G401 (cell line): ENCODE results near the gene CDADC1. TPM values are rescaled to one million over a fixed set of nuclear protein-coding genes. Genes with fewer than 3 reads are reported as not detected.
"Not testable (repeated sequence)": the region's sequence is repeated elsewhere in the genome, so short reads cannot be mapped to it uniquely, and the experiment has no call there.

Experiments
- DNase-seq: peaks from one replicate; pipeline ENCODE4 v3.0.0-alpha.2; 2015; ENCODE audit warnings: low spot score
- in situ Hi-C: cut with HindIII; loops from 2 replicates; pipeline ENCODE4 v1.10.0; 2016; ENCODE audit warnings: low sequenced_read_pairs, mixed read lengths
- total RNA-seq: library from RNA; depleted of rRNA; stranded (reverse); fragments of >200 nt; shearing (Covaris generic); gene quantifications from 2 replicates; pipeline ENCODE4 v1.2.3, GENCODE V29; 2014

The CDADC1 gene
- total RNA-seq, 1 experiment from 2014 or later: 1.6 TPM

DNA sequence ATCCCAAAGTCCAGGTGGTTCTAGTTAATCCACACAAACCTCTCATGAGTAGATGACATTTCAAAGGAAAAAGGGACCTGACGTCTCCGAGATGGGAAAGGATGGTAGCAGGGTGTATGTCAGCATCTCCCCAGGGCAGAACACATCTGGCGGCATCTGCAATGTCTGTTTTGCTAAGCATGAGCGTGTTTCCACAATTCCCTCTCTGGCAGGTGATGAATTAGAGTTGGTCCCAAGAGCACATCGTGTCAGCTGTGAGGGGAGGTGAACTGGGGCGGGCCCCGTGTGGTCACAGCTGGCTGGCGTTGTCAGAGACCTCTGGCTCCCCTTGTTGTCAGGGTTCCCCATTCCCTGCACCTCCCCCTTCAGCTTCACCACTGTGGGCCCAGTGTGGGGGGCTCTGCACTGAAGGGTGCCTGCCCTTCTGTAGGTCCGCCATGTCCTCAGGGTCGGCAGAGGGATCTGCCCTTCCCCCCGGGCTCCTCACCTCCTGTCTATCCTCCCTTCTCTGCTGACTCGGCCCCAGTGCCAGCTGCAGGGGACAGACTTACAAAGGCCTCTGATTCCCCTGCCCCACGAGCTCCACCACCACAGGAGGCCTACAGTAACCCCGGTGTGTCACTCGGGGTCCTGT lies 58.2 kb downstream of the CDADC1 start:
- no peak for DNase-seq
- in situ Hi-C loops: no loop called here

DNA sequence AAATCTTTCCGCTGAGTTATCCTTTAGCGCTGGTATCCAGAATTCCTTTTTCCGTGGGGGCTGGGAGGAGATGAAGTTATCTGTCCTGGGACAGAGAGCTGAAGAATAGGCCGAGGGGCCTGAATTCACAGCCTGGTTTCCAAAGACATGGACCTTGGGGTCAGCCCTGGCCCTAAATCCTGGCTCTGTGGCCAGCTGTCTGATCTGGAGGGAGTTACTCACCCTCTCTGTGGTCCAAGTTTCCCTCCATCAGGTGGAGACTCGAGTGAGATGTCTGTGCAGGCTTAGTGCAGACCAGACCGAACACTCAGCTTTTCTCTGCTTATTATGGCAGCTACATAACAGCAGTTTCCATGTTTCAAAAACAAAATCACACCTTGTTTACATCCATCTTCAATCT lies 59.6 kb downstream of the CDADC1 start:
- in situ Hi-C loops: no loop called here

DNA sequence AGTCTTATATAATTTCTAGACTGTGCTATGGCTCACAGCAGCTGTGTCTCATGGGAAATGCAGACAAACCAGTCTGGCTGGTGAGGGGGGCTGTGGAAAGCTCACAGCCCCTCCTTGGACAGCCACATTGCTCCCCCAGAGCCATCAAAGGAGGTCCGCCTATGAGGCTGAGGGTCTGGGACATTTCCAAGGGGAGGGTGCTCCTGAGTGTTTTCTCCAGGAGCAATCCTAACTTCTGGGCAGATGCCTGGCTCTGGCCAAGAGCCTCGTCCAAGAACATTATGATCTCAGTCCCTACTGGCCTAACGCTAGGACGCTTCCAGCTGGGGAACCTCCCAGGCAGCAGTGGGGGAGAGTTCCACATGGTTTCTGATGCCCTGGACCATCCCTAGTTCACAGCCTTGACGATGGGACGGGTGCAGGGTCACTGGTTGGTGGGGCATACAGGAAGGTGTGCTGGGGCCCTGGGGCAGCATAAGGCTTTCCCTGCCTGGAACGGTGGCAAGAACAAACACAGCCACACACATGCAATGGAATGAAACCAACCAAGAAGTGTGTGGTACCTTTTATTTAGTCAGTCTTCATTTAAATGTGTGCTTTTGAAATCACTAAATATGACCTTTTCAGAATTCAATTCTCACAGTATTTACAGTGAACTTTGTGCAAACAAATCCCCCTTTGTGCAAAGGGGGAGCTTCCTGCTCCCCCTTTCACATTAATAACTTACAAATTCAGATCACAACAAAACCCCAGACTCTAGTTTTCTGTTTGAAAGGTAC lies 60.6 kb downstream of the CDADC1 start:
- peak; percentile 15 for DNase-seq
- in situ Hi-C loops: no loop called here

More for the DNA sequence above, 59.6 kb downstream of the CDADC1 start:
- no peak for DNase-seq

DNA sequence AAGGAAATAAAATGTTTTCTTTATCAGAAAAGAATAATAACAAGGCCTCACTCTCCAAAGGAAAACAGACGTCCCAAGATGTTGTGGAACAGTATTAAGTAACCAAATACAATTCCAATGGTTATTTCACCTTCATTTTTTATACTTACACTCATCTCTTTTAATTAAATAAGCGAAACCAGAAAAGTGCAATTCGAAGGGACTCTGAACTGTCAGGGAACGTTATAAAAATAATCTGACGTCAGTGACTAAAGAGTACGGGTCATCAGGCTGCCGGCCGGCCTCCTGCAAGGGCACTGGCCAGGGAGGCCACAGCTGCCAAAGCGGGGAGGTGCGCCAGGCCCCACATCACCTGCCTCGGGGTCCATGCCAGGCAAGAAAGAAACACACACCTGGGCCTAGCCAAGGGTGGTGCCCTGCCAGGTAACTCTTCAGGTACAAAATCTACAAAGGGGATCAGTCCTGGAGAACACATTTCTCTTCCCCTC lies 61.2 kb downstream of the CDADC1 start:
- DNase-seq: no peak
- in situ Hi-C loops: no loop called here

DNA sequence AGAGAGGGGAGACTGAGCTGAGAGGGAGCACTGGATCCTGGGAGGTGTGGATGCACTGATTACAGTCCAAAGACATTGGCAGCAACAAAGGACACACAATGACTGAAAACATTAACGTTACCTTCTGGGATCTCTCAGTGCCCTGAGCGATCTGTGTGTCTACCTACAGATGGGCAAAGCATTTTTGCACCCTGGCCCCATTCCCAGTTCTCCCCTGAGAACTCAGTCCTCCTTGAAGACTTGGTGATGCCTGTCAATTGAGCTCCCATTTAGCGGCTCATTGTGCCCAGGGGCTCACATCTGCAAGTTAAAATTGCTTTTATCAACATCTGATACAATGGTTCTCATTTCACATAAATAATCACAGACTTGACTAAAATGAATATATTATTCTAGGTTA lies 62.5 kb downstream of the CDADC1 start:
- in situ Hi-C loops: no loop called here

DNA sequence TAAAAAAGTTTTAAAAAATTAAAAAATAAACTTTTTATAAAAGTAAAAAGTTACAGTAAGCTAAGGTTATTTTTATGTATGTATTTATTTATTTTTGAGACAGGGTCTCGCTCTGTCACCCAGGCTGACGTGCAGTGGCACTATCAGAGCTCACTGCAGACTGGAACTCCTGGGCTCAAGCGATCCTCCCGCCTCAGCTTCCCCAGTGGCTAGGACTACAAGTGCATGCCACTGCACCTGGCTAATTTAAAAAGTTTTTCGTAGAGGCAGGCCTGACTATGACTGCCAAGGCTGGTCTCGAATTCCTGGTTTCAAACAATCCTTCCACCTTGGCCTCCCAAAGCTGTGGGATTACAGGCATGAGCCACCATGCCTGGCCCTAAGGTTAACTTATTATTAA lies 64.1 kb downstream of the CDADC1 start:
- DNase-seq: no peak

More for the DNA sequence above, 62.5 kb downstream of the CDADC1 start:
- DNase-seq: no peak

DNA sequence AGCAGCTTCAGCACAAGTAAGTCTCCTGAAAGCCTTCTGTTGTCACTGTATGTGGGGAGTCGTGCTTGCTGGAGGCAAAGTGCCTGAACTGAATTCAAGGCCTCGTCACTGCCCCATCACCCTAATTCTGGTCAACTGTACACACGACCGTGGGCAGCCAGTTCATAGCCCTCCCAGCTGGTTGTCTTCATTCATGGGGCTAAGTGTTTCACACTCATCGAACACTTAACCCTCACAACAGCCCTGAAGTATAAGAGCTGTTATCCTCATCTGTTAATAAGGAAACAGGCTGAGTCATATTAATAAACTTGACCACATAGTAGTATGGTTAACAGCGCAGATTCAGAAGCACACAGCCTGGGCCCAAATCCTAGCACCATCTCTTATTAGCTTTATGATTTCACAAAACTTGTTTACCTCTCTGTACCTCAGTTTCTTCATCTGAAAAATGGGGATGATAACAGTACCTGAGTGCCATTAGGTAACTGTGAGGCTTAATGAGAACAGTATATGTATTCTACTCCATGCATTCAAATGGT lies 66.7 kb downstream of the CDADC1 start:
- no peak for DNase-seq
- in situ Hi-C loops: no loop called here

More for the DNA sequence above, 64.1 kb downstream of the CDADC1 start:
- in situ Hi-C loops: no loop called here

DNA sequence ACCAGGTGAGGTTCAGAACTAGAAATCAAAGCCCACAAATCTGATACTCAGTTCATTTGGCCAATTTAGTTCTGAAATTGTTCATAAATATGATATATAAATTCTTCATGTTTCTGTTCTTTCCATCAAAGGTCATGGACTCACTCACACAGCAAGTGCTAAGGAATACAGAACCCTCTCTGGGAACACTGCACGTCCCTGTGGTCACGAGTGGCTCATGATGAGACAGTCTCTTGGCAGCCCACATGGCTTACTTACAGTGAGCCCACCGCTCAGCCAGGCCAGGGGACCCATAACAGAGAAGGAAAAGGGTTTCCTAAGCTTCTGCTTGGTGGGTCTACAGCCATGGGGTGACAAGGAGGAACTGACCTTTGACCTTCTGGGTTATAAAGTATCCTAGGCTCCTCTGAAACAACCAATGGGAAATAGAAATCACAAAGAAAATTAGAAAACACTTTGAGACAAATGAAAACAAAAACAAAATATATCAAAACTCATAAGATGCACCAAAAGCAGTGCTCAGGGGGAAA lies 67.4 kb downstream of the CDADC1 start:
- in situ Hi-C loops: no loop called here
- no peak for DNase-seq

DNA sequence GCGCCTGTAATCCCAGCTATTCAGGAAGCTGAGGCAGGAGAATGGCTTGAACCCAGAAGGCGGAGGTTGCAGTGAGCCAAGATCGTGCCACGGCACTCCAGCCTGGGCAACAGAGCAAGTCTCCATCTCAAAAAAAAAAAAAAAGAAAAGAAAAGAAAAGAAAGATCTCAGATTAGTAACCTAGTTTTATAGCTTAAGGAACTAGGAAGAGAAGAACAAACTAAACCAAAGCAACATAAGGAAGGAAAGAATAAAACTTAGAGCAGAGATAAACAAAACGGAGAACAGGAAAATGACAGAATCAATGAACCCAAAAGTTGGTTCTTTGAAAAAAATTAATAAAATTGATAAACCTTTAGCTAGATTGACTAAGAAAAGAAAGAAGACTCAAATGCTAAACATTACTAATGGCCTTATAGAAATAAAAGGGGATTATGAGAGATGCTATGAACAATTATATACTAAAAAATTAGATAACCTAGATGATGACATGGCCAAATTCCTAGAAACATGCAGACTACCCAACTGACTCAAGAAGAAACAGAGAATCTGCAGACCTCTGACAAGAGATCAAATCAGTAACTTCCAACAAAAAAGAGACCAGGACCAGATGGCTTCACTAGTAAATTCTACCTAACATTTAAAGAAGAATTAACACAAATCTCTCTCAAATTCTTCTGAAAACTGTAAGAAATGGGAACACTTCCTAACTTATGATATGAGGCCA lies 68.2 kb downstream of the CDADC1 start:
- in situ Hi-C loops: no loop called here
- no peak for DNase-seq

DNA sequence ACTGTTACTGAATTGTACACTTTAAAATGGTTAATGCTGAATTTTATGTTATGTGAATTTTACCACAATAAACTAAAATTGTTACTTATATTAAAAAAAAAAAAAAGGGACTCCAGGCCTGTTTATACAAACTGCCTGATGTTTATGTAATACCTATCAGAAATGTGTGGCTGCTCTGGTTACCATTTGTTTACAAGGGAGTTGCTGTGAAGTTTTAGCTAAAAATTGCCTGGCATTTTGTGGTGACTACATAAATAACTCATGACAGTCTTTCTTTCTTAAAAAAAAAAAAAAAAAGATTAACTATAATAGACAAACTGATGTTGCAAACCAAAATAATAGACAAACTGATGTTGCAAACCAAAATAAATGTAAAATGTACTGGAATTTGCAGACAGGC lies 71.8 kb downstream of the CDADC1 start:
- in situ Hi-C loops: no loop called here
- no peak for DNase-seq

DNA sequence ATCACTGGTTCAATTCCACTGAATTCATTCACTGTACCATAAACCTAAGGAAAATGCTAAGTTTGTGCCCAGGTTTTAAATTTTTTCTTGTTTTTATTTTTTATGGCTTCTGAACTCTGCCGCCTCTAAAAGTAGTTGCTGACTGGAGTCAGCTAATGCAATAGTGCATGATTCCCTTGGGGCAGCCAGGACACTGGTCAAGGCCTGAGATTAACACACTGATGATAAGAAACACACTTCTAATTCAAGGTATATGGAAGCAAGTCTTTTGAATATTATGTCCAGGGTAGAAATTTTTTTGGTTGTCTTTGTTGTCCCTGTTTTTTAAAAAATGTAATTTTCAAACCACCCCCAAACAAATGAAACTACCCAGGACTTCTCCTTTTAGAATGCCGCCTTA lies 72.2 kb downstream of the CDADC1 start:
- no peak for DNase-seq
- in situ Hi-C loops: no loop called here

DNA sequence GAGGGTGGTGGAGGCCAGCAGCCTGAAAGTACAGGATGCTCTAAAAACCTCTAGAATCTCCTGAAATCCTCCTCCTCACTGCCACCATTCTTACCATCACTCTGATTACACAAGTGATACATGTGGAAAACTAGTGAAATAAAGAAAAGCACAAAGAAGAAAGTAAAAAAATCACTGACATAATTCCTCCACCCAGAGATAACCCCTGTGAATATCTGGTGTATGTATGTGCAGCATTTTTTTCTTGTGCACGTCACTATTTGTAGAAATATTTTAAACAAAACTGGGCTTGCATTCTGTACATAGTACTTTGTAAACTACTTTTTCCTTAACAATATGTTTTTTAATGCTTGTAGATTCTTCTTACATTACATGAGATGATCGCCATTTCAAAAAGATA lies 73.2 kb downstream of the CDADC1 start:
- in situ Hi-C loops: no loop called here
- DNase-seq: no peak

DNA sequence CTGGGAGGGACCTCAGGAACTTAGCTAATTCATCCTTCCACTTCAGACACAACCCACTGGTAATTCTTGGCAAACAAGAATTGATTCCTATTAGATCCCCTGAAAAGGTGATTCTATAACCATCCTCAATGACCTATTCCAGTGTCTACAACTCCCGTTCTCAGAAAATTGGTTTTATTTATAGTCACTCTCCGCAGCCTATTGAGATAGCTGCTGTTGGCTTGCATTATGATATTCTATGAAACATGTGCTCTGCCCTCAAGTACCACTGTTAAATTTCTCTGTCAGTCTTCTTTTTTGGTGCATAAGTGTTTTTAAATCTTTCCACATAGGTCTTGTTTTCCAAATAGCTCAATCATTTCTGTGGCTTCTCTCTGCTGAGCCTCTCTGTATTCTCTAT lies 75.0 kb downstream of the CDADC1 start:
- in situ Hi-C loops: no loop called here

DNA sequence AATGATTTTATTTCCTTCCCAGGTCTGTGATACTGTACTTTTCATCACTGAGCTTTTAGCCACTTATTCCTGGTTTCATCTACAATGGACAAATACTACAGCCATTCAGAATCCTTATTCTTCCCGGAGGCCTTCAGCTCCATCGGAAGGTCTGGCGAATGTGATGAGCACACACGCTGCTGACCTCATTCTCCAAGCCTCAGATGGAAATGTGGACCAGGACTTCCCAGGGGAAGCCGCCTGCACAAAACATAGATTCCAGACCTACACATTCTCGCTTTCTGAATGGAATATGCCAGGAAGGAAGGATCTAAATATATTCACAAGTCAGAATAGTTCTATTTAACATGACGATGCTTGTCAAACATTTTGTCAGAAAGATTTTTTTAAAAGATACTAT lies 75.6 kb downstream of the CDADC1 start:
- in situ Hi-C loops: no loop called here
- no peak for DNase-seq

More for the DNA sequence above, 75.0 kb downstream of the CDADC1 start:
- DNase-seq: no peak

DNA sequence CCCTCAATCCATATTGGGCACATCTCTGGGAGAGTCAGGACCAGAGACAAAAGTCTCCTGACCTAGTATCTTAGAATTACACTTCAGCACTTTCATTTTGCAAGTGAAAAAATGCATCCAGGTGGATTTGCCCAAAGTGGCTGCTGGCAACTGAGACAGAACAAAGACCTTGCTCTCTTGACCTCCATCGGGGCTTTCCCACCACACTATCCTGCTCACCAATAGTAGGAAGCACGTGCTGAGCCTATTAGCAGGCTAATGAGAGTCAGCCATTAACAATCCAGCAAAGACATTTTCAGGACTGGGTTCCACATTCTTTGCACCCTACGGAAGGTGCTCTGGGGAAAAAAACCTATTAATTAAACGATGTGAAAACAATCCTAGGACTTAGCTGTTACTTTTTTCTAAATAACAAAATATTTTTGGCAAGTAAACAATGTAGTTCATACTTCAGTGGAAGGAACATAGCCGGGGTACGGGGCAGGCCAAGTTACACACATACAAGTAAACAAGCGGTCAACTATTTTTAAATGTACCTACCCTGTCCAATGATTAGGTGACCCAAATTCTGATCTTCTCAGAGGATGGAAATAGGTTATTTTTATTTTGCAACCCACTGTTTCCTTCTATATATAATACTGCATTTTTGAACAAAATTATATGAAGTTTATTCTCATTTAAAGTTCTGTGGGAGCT lies 78.6 kb downstream of the CDADC1 start:
- DNase-seq: no peak
- in situ Hi-C loops: no loop called here

DNA sequence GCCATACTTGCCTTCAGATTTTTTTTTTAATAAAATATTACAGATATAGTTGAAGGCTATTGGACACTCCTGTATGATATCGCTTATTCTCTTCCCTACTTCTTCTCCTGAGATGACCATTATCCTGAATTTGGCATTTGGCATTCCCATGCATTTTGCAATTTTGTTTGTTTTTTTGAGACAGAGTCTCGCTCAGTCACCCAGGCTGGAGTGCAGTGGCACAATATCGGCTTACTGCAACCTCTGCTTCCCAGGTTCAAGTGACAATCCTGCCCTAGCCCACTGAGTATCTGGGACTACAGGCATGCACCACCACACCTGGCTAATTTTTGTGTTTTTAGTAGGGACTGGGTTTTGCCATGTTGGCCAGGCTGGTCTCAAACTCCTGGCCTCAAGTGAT lies 79.4 kb downstream of the CDADC1 start:
- in situ Hi-C loops, DNase-seq: not testable (repeated sequence)

DNA sequence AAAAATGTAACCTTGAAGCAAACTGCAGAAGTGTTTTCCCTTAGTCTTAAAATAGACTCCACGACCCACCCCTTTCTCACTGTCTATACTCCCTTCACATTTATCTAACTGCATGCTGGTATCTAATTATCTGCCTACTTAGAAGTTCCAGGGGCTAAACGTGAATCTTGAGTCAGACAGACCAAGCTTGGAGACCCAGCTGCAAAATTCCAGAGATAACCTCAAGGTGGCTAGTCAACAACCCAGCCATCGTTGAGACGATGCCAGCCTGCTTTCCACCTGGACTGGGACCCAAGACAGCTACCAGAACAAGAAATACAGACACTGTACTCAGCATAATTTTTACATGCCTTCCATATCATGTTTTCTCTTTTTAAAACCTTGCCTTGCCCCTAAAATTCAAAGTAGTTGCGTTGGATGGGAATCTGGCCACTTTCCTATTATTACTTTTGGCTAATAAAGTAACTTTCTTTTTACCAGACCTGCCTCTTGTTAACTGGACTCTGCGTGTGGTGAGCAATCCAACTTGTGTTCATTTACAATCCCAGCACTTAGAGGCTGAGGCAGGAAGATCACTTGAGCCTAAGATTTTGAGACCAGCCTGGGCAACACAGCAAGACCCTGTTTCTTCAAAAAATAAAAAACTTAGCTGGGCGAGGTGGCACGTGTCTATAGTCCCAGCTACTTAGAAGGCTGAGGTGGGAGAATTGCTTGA lies 82.3 kb downstream of the CDADC1 start:
- in situ Hi-C loops: no loop called here
- no peak for DNase-seq

DNA sequence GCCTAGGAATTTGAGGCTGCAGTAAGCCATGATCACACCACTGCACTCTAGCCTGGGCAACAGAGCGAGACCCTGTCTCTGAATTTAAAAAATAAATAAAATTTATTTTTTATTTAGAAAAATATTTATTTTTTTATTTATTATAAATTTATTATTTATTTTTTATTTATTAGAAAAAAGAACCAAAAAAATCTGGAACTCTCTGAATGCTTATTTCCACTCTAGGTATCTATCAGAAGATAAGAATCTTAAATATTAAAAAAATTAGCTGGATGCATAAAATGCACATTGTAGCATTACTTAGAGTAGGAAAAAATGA lies 82.8 kb downstream of the CDADC1 start:
- in situ Hi-C loops: no loop called here
- no peak for DNase-seq

DNA sequence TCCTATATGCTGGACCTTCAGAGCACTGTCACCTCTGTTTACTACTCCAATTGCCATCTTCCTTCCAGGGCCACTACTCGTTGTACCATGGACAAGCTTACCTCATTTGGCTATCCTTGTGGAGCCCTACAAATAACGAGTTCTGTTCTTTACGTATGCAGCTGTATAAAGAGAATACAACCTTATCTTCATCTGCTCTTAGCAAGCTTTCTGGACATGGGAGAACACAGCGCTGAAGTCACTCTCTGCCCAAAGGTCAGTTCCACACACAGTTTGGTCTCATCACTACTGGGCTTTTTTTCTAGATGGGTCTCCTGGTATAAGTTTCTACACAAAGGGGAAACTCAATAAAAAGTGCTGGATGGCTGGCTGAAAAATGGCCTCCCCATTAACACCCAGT lies 88.9 kb downstream of the CDADC1 start:
- DNase-seq: no peak
- in situ Hi-C loops: no loop called here
